CD14-positive monocyte (primary cell): ENCODE data around the gene ZNF682. TPM values are rescaled to one million over a fixed set of nuclear protein-coding genes. Genes with fewer than 3 reads are reported as not detected.

Experiments
- DNase-seq, 3 donors: peaks; one replicate each; pipeline ENCODE4 v3.0.0-alpha.2; 2011 to 2022
- H2AFZ ChIP-seq: 2 replicates; pipeline ENCODE4 v1.6.0; 2012; ENCODE audit warnings: mild to moderate bottlenecking, low read depth, low read length, inconsistent platforms; ENCODE audit not compliant: insufficient read depth, poor library complexity, severe bottlenecking
- H3K27ac ChIP-seq, 2 donors: 1 replicate in 1 of 2; 2 replicates in 1 of 2; pipeline ENCODE4 v1.5.1; 2012 to 2013; ENCODE audit warnings: low read length in 2 of 2, control low read depth in 1 of 2, inconsistent platforms in 1 of 2, low read depth in 1 of 2, mild to moderate bottlenecking in 1 of 2
- H3K27me3 ChIP-seq, 2 donors: one replicate each; pipeline versions ENCODE4 v1.6.0 to v1.6.1; 2011 to 2013; ENCODE audit warnings: low read length in 2 of 2; ENCODE audit not compliant: control insufficient read depth in 2 of 2, insufficient read depth in 2 of 2
- H3K36me3 ChIP-seq, 2 donors: replicated peaks in 1 of 2; 1 replicate in 1 of 2; 2 replicates in 1 of 2; pipeline versions ENCODE4 v1.5.1 to v1.6.1; 2012 to 2013; ENCODE audit warnings: low read length in 2 of 2, control low read depth in 1 of 2, inconsistent platforms in 1 of 2, mild to moderate bottlenecking in 1 of 2; ENCODE audit not compliant: insufficient read depth in 2 of 2, control insufficient read depth in 1 of 2
- H3K4me1 ChIP-seq, 2 donors: 1 replicate in 1 of 2; 2 replicates in 1 of 2; pipeline versions ENCODE4 v1.5.1 to v1.6.1; 2012 to 2013; ENCODE audit warnings: low read length in 2 of 2, control low read depth in 1 of 2, inconsistent platforms in 1 of 2, mild to moderate bottlenecking in 1 of 2, moderate library complexity in 1 of 2; ENCODE audit not compliant: insufficient read depth in 2 of 2, control insufficient read depth in 1 of 2
- H3K4me2 ChIP-seq: replicated peaks from 2 replicates; pipeline ENCODE3; 2012; ENCODE audit warnings: low read length, moderate library complexity, mild to moderate bottlenecking; ENCODE audit not compliant: poor library complexity, severe bottlenecking; ENCODE audit errors: extremely low read depth
- H3K4me3 ChIP-seq, 3 experiments: fragments of 200-600 bp in 1 of 3; sonication (generic) in 1 of 3; replicated peaks in 1 of 3; 1 replicate in 2 of 3; 2 replicates in 1 of 3; pipeline ENCODE4 v1.5.1; 2011 to 2013; ENCODE audit warnings: low read length in 3 of 3, mild to moderate bottlenecking in 3 of 3, control low read depth in 2 of 3, low read depth in 2 of 3, inconsistent platforms in 1 of 3, moderate library complexity in 1 of 3
- H3K79me2 ChIP-seq: 2 replicates; pipeline ENCODE4 v1.6.0; 2012; ENCODE audit warnings: mild to moderate bottlenecking, control low read depth, inconsistent platforms, low read length, moderate library complexity; ENCODE audit not compliant: insufficient read depth
- H3K9ac ChIP-seq: 2 replicates; pipeline ENCODE4 v1.6.0; 2017; ENCODE audit warnings: low read length, mild to moderate bottlenecking; ENCODE audit not compliant: insufficient read depth, poor library complexity, severe bottlenecking
- H3K9me3 ChIP-seq, 2 donors: replicated peaks in 1 of 2; 1 replicate in 1 of 2; 2 replicates in 1 of 2; pipeline versions ENCODE4 v1.5.1 to v1.6.1; 2012 to 2013; ENCODE audit warnings: low read length in 2 of 2, control low read depth in 1 of 2; ENCODE audit not compliant: control insufficient read depth in 1 of 2, insufficient read depth in 1 of 2
- H4K20me1 ChIP-seq: 2 replicates; pipeline ENCODE4 v1.6.0; 2012; ENCODE audit warnings: mild to moderate bottlenecking, low read length, control low read depth, moderate library complexity; ENCODE audit not compliant: insufficient read depth
- H3K27ac Mint-ChIP-seq, 7 donors: one replicate each; pipeline ENCODE4 v1.8.0; 2020; ENCODE audit warnings: mild to moderate bottlenecking in 7 of 7, mixed read lengths in 7 of 7, moderate library complexity in 6 of 7, inconsistent platforms in 2 of 7
- H3K27me3 Mint-ChIP-seq, 3 donors: one replicate each; pipeline ENCODE4 v1.8.0; 2021 to 2022; ENCODE audit warnings: low read depth in 3 of 3, mild to moderate bottlenecking in 3 of 3, mixed read lengths in 3 of 3, moderate library complexity in 3 of 3, inconsistent platforms in 1 of 3
- H3K36me3 Mint-ChIP-seq, 2 donors: one replicate each; pipeline ENCODE4 v1.8.0; 2020; ENCODE audit warnings: mixed read lengths in 2 of 2, inconsistent platforms in 1 of 2, mild to moderate bottlenecking in 1 of 2
- H3K4me1 Mint-ChIP-seq: one replicate; pipeline ENCODE4 v1.8.0; 2020; ENCODE audit warnings: mild to moderate bottlenecking, mixed read lengths
- H3K4me3 Mint-ChIP-seq, 2 donors: one replicate each; pipeline ENCODE4 v1.8.0; 2020; ENCODE audit warnings: mild to moderate bottlenecking in 2 of 2, mixed read lengths in 2 of 2, moderate library complexity in 1 of 2
- H3K9me3 Mint-ChIP-seq, 7 donors: one replicate each; pipeline ENCODE4 v1.8.0; 2020 to 2022; ENCODE audit warnings: mixed read lengths in 7 of 7, mild to moderate bottlenecking in 6 of 7, moderate library complexity in 6 of 7, inconsistent platforms in 2 of 7
- WGBS: methylation state at CpG from one replicate; pipeline ENCODE4 v1.1.5; 2013; ENCODE audit warnings: missing lambda C conversion rate; ENCODE audit not compliant: insufficient coverage; 5-methylcytosine and 5-hydroxymethylcytosine counted together
- intact Hi-C, 2 donors: fragments of 100-400 bp; cut with micrococcal nuclease; formaldehyde crosslinking; loops; one replicate each; pipeline versions ENCODE4 v1.15.0 to v1.15.1; 2023
- polyA plus RNA-seq, 3 donors: library from polyadenylated mRNA; depleted of rRNA in 1 of 3; unstranded in 2 of 3; stranded (reverse) in 1 of 3; fragments of 300-500 nt in 2 of 3; fragments of >200 nt in 1 of 3; fragmentation: Illumina TruSeq in 2 of 3; gene quantifications; 1 replicate in 2 of 3; 2 replicates in 1 of 3; pipeline ENCODE4 v1.2.3, GENCODE V29; 2012 to 2021
- TF ChIP-seq, protein P1 (sequence below): fragments of 200-600 bp; IDR thresholded peaks from one replicate; pipeline ENCODE4 v1.8.0; 2022; ENCODE audit warnings: antibody characterized with exemption, mild to moderate bottlenecking

ZNF682 gene
- polyA plus RNA-seq, 3 donors, result 0.48 to 1.7 TPM; not detected in 1

DNA sequence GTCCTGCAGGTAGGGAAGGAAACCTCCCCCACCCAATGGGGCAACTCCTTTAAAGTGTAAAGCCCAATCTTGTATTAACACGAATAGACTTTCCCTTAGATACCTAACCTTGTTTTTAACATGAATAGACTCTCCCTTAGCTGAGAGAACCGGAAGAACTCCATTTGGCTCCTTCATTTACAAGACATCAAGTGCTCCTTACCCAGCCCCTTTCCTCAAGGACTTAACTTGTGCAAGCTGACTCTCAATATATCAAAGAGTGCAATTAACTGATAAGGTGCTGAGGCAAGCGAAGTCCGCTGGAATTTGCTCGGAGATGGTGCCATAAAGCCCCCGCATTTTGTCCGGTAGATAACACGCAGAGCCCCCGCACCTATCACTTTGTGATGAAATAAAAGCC, 28.6 kb upstream of the ZNF682 start:
- H3K9ac ChIP-seq, result no peak overlapping the region
- no peak overlapping the region for H3K4me3 ChIP-seq
- H3K4me2 ChIP-seq, result no peak overlapping the region
- TF ChIP-seq, protein P1, sequence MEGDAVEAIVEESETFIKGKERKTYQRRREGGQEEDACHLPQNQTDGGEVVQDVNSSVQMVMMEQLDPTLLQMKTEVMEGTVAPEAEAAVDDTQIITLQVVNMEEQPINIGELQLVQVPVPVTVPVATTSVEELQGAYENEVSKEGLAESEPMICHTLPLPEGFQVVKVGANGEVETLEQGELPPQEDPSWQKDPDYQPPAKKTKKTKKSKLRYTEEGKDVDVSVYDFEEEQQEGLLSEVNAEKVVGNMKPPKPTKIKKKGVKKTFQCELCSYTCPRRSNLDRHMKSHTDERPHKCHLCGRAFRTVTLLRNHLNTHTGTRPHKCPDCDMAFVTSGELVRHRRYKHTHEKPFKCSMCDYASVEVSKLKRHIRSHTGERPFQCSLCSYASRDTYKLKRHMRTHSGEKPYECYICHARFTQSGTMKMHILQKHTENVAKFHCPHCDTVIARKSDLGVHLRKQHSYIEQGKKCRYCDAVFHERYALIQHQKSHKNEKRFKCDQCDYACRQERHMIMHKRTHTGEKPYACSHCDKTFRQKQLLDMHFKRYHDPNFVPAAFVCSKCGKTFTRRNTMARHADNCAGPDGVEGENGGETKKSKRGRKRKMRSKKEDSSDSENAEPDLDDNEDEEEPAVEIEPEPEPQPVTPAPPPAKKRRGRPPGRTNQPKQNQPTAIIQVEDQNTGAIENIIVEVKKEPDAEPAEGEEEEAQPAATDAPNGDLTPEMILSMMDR, result no peak
- H2AFZ ChIP-seq, result no peak overlapping the region
- no peaks in the 10 kb centered on the region for H3K36me3 ChIP-seq
- H3K27ac Mint-ChIP-seq, result no peak overlapping the region
- no peak for DNase-seq
- no peaks in the 10 kb centered on the region for H3K79me2 ChIP-seq
- H3K4me1 Mint-ChIP-seq, result no peaks in the 10 kb centered on the region
- H3K27ac ChIP-seq, result no peak overlapping the region
- no peaks in the 10 kb centered on the region for H3K4me1 ChIP-seq
- H3K4me3 Mint-ChIP-seq, result peak overlapping the region in 1 of 2 donors; percentile 44
- peaks cover 48 to 58% of the 10 kb centered on the region in 2 donors for H3K9me3 ChIP-seq
- intact Hi-C loops, result no loop called here
- peaks cover 0 to 7% (median 4%) of the 10 kb centered on the region in 3 donors for H3K27me3 Mint-ChIP-seq
- 18% methylated on average over 8 of the region's 9 CpGs for WGBS
- H3K27me3 ChIP-seq, result no peaks in the 10 kb centered on the region
- peaks cover 44 to 75% (median 71%) of the 10 kb centered on the region in 7 donors for H3K9me3 Mint-ChIP-seq
- H4K20me1 ChIP-seq, result no peaks in the 10 kb centered on the region
- H3K36me3 Mint-ChIP-seq, result no peaks in the 10 kb centered on the region

DNA sequence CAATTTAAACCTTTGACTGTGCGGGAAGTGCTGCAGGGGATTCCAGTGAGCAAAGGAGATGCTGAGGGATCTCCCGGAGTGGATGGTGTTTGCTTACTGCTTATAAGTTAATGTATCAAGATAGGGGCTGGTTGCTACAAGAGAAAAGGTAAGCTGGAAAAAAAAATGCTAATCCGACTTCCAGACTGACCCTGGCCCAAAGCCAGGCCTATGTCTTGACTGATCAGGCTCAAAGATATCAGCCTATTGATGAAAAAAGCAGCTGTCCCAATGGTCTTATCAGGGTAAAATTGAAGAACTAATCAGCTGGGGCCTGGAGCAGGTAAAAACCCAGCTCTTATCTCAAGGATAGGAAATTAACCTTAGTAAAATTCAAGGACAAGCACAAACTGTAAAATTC, 27.6 kb upstream of the ZNF682 start:
- no peak overlapping the region for H3K4me2 ChIP-seq
- no peaks in the 10 kb centered on the region for H3K4me1 ChIP-seq
- H3K36me3 ChIP-seq, result no peaks in the 10 kb centered on the region
- Mint-ChIP-seq H3K4me1 (no peaks in the 10 kb centered on the region), H3K27ac (no peak overlapping the region), H3K4me3 (no peak overlapping the region), H3K9me3 (peaks cover 41 to 73% (median 65%) of the 10 kb centered on the region in 7 donors), H3K36me3 (no peaks in the 10 kb centered on the region), H3K27me3 (peaks cover 0 to 7% (median 4%) of the 10 kb centered on the region in 3 donors)
- peaks cover 45 to 59% of the 10 kb centered on the region in 2 donors for H3K9me3 ChIP-seq
- no peak for DNase-seq
- WGBS, result 66% methylated on average over 2 of the region's 3 CpGs
- H3K9ac ChIP-seq, result no peak overlapping the region
- H2AFZ ChIP-seq, result no peak overlapping the region
- intact Hi-C loops, result no loop called here
- H3K27me3 ChIP-seq, result no peaks in the 10 kb centered on the region
- H3K4me3 ChIP-seq, result no peak overlapping the region
- no peaks in the 10 kb centered on the region for H4K20me1 ChIP-seq
- TF ChIP-seq, protein P1, result no peak
- no peaks in the 10 kb centered on the region for H3K79me2 ChIP-seq
- no peak overlapping the region for H3K27ac ChIP-seq
